DLD1 (cell line): Measurements from ENCODE around the gene SH3BP5.

ENCODE experiments used
- in situ Hi-C: cut with HindIII; loops from 2 replicates; pipeline ENCODE4 v1.10.0; 2017; ENCODE audit warnings: low sequenced_read_pairs

Gene SH3BP5

GRCh38 chr3:15214758-15215157 lies 117.6 kb downstream of the SH3BP5 start:
- in situ Hi-C loops: no loop called here

- in situ Hi-C loops: no loop called here
These were observed 120.4 kb downstream of the SH3BP5 start for GRCh38 chr3:15211937-15212336.

- in situ Hi-C loops: no loop called here
These were observed 124.4 kb downstream of the SH3BP5 start for GRCh38 chr3:15207836-15208504.

- in situ Hi-C loops: no loop called here
These were observed 125.5 kb downstream of the SH3BP5 start for GRCh38 chr3:15206662-15207576.

- in situ Hi-C loops: no loop called here
These were observed 126.3 kb downstream of the SH3BP5 start, which contains the start of gene CAPN7 for GRCh38 chr3:15205934-15206661. CAPN7 (plus strand) TSS chr3:15206246; CDS start chr3:15206496, 250 bp downstream.

GRCh38 chr3:15205482-15205933 lies 126.9 kb downstream of the SH3BP5 start:
- in situ Hi-C loops: no loop called here
